SK-N-SH (cell line): ENCODE results near the gene SCN7A. TPM values are rescaled to one million over a fixed set of nuclear protein-coding genes. Genes with fewer than 3 reads are reported as not detected.
"Not testable (repeated sequence)": the region's sequence is repeated elsewhere in the genome, so short reads cannot be mapped to it uniquely, and the experiment has no call there.

Source experiments
- CTCF ChIA-PET: fragments of 300-600, 350-600 bp; formaldehyde crosslinking; extraction: SDS; loops from one replicate; lab custom pipeline; 2021; lab: Yijun Ruan, JAX
- POLR2A ChIA-PET: fragments of 350-600 bp; sonication (Branson Sonifier 250); formaldehyde crosslinking; extraction: SDS; loops from one replicate; lab custom pipeline; 2020; ENCODE audit warnings: antibody characterized with exemption, inconsistent platforms; lab: Yijun Ruan, JAX
- DNase-seq: peaks from one replicate; pipeline ENCODE4 v3.0.0; 2012
- H2AFZ ChIP-seq: fragments of 200-600 bp; sonication (generic); 2 replicates; pipeline ENCODE4 v1.8.1; 2016; ENCODE audit warnings: antibody characterized with exemption, mild to moderate bottlenecking, low read depth
- H3F3A ChIP-seq: fragments of 200-600 bp; sonication (generic); replicated peaks from 2 replicates; pipeline ENCODE3; 2016; ENCODE audit warnings: antibody characterized with exemption, mild to moderate bottlenecking; ENCODE audit not compliant: insufficient read depth
- H3K27ac ChIP-seq, 2 experiments: fragments of 200-500 bp in 1 of 2; fragments of 200-600 bp in 1 of 2; sonication (Bioruptor generic) in 1 of 2; sonication (generic), shearing (Covaris generic) in 1 of 2; 2 replicates each; pipeline versions ENCODE4 v1.5.1 to v1.6.1; 2014 to 2016; ENCODE audit warnings: low read depth in 2 of 2, inconsistent platforms in 1 of 2, low read length in 1 of 2, mild to moderate bottlenecking in 1 of 2, mixed read lengths in 1 of 2
- H3K27me3 ChIP-seq: fragments of 200-600 bp; sonication (generic), shearing (Covaris generic); 2 replicates; pipeline ENCODE4 v1.6.1; 2016; ENCODE audit warnings: mixed run types; ENCODE audit not compliant: insufficient read depth
- H3K36me3 ChIP-seq, 2 experiments: fragments of 200-500 bp in 1 of 2; fragments of 200-600 bp in 1 of 2; sonication (Bioruptor generic) in 1 of 2; sonication (generic) in 1 of 2; replicated peaks in 1 of 2; 2 replicates each; pipeline versions ENCODE3 to v1.5.1; 2014 to 2016; ENCODE audit warnings: low read length in 1 of 2, mild to moderate bottlenecking in 1 of 2; ENCODE audit not compliant: insufficient read depth in 2 of 2, control insufficient read depth in 1 of 2
- H3K4me1 ChIP-seq, 2 experiments: fragments of 200-500 bp in 1 of 2; fragments of 200-600 bp in 1 of 2; sonication (Bioruptor generic) in 1 of 2; sonication (generic), shearing (Covaris generic) in 1 of 2; 2 replicates each; pipeline versions ENCODE4 v1.5.1 to v1.6.1; 2014 to 2016; ENCODE audit warnings: low read depth in 1 of 2, low read length in 1 of 2, mixed run types in 1 of 2; ENCODE audit not compliant: insufficient read depth in 2 of 2, control insufficient read depth in 1 of 2
- H3K4me2 ChIP-seq: fragments of 200-600 bp; sonication (generic), shearing (Covaris generic); 2 replicates; pipeline ENCODE4 v1.6.1; 2017; ENCODE audit warnings: mixed run types
- H3K4me3 ChIP-seq, 2 experiments: fragments of 200-500 bp in 1 of 2; fragments of 200-600 bp in 1 of 2; sonication (Bioruptor generic) in 1 of 2; sonication (generic), shearing (Covaris generic) in 1 of 2; 2 replicates each; pipeline versions ENCODE4 v1.5.1 to v1.8.1; 2014 to 2016; ENCODE audit warnings: low read depth in 2 of 2, inconsistent platforms in 1 of 2, low read length in 1 of 2, mild to moderate bottlenecking in 1 of 2, mixed read lengths in 1 of 2, moderate library complexity in 1 of 2
- H3K79me2 ChIP-seq: fragments of 200-600 bp; sonication (generic); 2 replicates; pipeline ENCODE4 v1.8.1; 2017; ENCODE audit warnings: mild to moderate bottlenecking; ENCODE audit not compliant: insufficient read depth
- H3K9ac ChIP-seq: fragments of 200-600 bp; sonication (generic); 2 replicates; pipeline ENCODE4 v1.6.1; 2017; ENCODE audit warnings: mixed run types
- H3K9me2 ChIP-seq: fragments of 200-600 bp; sonication (generic); 2 replicates; pipeline ENCODE4 v1.6.1; 2017; ENCODE audit warnings: mixed run types
- H3K9me3 ChIP-seq: fragments of 200-600 bp; sonication (generic); 2 replicates; pipeline ENCODE4 v1.6.1; 2017; ENCODE audit warnings: mixed run types, mild to moderate bottlenecking, moderate library complexity
- H4K20me1 ChIP-seq: fragments of 200-600 bp; sonication (generic); 2 replicates; pipeline ENCODE4 v1.6.1; 2017; ENCODE audit warnings: mild to moderate bottlenecking, mixed run types; ENCODE audit not compliant: insufficient read depth
- CHD2 ChIP-seq: fragments of 150-350 bp; IDR thresholded peaks from 2 replicates; pipeline ENCODE4 v1.6.1; 2018; ENCODE audit warnings: low read length; ENCODE audit not compliant: partially characterized antibody
- ELF1 ChIP-seq: IDR thresholded peaks from 2 replicates; pipeline ENCODE4 v1.4.0; 2012
- FOXJ3 ChIP-seq: sonication (generic); formaldehyde crosslinking; IDR thresholded peaks from 2 replicates; pipeline ENCODE4 v1.5.1; 2020; ENCODE audit warnings: mild to moderate bottlenecking, missing genetic modification reagents
- GABPA ChIP-seq: IDR thresholded peaks from 2 replicates; pipeline ENCODE4 v1.4.0; 2012; ENCODE audit warnings: low read depth, mild to moderate bottlenecking
- GATA2 ChIP-seq: sonication (generic); formaldehyde crosslinking; IDR thresholded peaks from 2 replicates; pipeline ENCODE4 v1.5.0; 2020; ENCODE audit warnings: mild to moderate bottlenecking, missing genetic modification reagents
- JUND ChIP-seq: IDR thresholded peaks from 2 replicates; pipeline ENCODE4 v1.4.0; 2012
- NFIC ChIP-seq: IDR thresholded peaks from 2 replicates; pipeline ENCODE4 v1.4.0; 2012; ENCODE audit warnings: borderline replicate concordance
- NRF1 ChIP-seq: IDR thresholded peaks from 2 replicates; pipeline ENCODE4 v1.6.1; 2012; ENCODE audit warnings: low read depth, mild to moderate bottlenecking, low read length
- RCOR1 ChIP-seq: fragments of 150-350 bp; IDR thresholded peaks from 2 replicates; pipeline ENCODE4 v1.6.1; 2017; ENCODE audit warnings: antibody characterized with exemption, low read length
- RFX5 ChIP-seq: IDR thresholded peaks from 2 replicates; pipeline ENCODE4 v1.6.1; 2012; ENCODE audit warnings: mild to moderate bottlenecking, improper control_type of control experiment, low read length
- RXRA ChIP-seq: IDR thresholded peaks from 2 replicates; pipeline ENCODE4 v1.4.0; 2012; ENCODE audit warnings: low read depth, mild to moderate bottlenecking, borderline replicate concordance
- SIN3A ChIP-seq: IDR thresholded peaks from 2 replicates; pipeline ENCODE4 v1.6.1; 2012; ENCODE audit warnings: low read depth, mild to moderate bottlenecking, low read length, moderate library complexity, borderline replicate concordance
- TEAD4 ChIP-seq: IDR thresholded peaks from 2 replicates; pipeline ENCODE4 v1.4.0; 2012; ENCODE audit warnings: mild to moderate bottlenecking, borderline replicate concordance; ENCODE audit not compliant: insufficient read depth
- YY1 ChIP-seq: IDR thresholded peaks from 2 replicates; pipeline ENCODE4 v1.4.0; 2012; ENCODE audit warnings: low read depth, mild to moderate bottlenecking
- WGBS: methylation state at CpG from one replicate; pipeline ENCODE4 v1.1.6; 2017; ENCODE audit warnings: low lambda C conversion rate; 5-methylcytosine and 5-hydroxymethylcytosine counted together
- polyA plus RNA-seq, 3 experiments: library from polyadenylated mRNA; depleted of rRNA; stranded (reverse); fragments of >200 nt; gene quantifications; 2 replicates each; pipeline ENCODE4 v1.2.3, GENCODE V29; 2012
- TF ChIP-seq, protein P1 (sequence below): fragments of 150-350 bp; IDR thresholded peaks from 2 replicates; pipeline ENCODE4 v1.6.1; 2017; ENCODE audit warnings: antibody characterized with exemption, low read length, low read depth, borderline replicate concordance
- TF ChIP-seq, protein P2 (sequence below): IDR thresholded peaks from 2 replicates; pipeline ENCODE4 v1.6.1; 2012; ENCODE audit warnings: mild to moderate bottlenecking, low read depth, low read length, moderate library complexity
- TF ChIP-seq, protein P3 (sequence below): fragments of 200-600 bp; sonication (generic); IDR thresholded peaks from 2 replicates; pipeline ENCODE4 v1.6.1; 2017; ENCODE audit warnings: antibody characterized with exemption, mild to moderate bottlenecking, moderate library complexity
- TF ChIP-seq, protein P4 (sequence below): IDR thresholded peaks from 2 replicates; pipeline ENCODE4 v1.4.0; 2012; ENCODE audit warnings: low read depth, borderline replicate concordance

The SCN7A gene
- polyA plus RNA-seq, 1 of the 3 experiments (the other 2 are of a cell fraction) = 0.02 TPM

DNA sequence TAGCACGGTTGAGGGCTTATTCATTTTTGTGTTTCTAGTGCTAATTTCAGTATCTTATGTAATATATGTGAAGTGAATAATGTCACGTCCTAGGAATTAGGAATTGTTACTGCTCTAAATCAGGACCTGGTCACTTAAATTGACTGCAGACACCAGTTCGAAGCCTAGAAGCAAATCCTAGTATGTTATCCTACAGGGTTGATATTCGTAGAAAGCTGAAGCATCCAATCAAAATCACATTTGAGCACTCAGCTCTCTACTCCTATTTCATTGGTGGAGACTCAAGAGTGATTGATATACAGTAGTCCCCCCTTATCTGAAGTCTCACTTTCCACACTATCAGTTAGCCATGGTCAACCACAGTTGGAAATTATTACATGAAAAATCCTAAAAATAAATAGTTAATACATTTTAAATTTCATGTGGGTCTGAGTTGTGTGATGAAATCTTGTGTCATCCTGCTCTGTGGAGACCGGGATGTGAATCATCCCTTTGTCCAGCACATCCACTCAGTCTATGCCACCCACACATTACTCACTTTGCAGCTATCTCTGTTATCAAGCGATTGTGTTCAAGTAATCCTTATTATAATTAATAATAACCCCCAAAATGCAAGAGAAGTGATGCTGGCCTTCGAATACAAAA, 83.1 kb downstream of the SCN7A start (continued):
- TF ChIP-seq, protein P1, sequence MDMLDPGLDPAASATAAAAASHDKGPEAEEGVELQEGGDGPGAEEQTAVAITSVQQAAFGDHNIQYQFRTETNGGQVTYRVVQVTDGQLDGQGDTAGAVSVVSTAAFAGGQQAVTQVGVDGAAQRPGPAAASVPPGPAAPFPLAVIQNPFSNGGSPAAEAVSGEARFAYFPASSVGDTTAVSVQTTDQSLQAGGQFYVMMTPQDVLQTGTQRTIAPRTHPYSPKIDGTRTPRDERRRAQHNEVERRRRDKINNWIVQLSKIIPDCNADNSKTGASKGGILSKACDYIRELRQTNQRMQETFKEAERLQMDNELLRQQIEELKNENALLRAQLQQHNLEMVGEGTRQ = no peak
- TF ChIP-seq NRF1 = no peak
- no peak for TF ChIP-seq RCOR1
- TF ChIP-seq SIN3A = no peak
- TF ChIP-seq, protein P2, sequence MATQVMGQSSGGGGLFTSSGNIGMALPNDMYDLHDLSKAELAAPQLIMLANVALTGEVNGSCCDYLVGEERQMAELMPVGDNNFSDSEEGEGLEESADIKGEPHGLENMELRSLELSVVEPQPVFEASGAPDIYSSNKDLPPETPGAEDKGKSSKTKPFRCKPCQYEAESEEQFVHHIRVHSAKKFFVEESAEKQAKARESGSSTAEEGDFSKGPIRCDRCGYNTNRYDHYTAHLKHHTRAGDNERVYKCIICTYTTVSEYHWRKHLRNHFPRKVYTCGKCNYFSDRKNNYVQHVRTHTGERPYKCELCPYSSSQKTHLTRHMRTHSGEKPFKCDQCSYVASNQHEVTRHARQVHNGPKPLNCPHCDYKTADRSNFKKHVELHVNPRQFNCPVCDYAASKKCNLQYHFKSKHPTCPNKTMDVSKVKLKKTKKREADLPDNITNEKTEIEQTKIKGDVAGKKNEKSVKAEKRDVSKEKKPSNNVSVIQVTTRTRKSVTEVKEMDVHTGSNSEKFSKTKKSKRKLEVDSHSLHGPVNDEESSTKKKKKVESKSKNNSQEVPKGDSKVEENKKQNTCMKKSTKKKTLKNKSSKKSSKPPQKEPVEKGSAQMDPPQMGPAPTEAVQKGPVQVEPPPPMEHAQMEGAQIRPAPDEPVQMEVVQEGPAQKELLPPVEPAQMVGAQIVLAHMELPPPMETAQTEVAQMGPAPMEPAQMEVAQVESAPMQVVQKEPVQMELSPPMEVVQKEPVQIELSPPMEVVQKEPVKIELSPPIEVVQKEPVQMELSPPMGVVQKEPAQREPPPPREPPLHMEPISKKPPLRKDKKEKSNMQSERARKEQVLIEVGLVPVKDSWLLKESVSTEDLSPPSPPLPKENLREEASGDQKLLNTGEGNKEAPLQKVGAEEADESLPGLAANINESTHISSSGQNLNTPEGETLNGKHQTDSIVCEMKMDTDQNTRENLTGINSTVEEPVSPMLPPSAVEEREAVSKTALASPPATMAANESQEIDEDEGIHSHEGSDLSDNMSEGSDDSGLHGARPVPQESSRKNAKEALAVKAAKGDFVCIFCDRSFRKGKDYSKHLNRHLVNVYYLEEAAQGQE = no peak
- TF ChIP-seq ELF1 = no peak
- TF ChIP-seq NFIC = no peak

DNA sequence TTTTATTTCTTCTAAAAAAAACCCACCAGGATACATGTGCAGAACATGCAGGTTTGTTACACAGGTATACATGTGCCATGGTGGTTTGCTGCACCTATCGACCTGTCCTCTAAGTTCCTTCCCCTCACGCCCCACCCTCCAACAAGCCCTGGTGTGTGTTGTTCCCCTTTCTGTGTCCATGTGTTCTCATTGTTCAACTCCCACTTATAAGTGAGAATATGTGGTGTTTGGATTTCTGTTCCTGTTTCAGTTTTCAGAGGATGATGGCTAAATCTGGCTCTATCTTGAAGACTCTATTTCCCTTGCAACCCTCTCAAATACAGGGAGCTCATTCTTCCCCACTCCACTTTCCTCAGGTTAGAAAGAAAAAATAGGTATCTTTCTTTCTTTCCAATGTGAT, 86.3 kb downstream of the SCN7A start:
- H3K9me2 ChIP-seq, DNase-seq, H3K9ac ChIP-seq, H3K27ac ChIP-seq, H4K20me1 ChIP-seq, POLR2A ChIA-PET, H3K79me2 ChIP-seq, H3K4me2 ChIP-seq, H3K4me3 ChIP-seq, H3K36me3 ChIP-seq, CTCF ChIA-PET, H3K27me3 ChIP-seq, H3K9me3 ChIP-seq, H2AFZ ChIP-seq: not testable (repeated sequence)
- 91% methylated on average over 2 of the region's 2 CpGs for WGBS
- peaks cover 28% of the 10 kb centered on the region for H3F3A ChIP-seq
- peaks cover 2 to 20% of the 10 kb centered on the region in 2 experiments; a peak in 3 of 4 replicates for H3K4me1 ChIP-seq

DNA sequence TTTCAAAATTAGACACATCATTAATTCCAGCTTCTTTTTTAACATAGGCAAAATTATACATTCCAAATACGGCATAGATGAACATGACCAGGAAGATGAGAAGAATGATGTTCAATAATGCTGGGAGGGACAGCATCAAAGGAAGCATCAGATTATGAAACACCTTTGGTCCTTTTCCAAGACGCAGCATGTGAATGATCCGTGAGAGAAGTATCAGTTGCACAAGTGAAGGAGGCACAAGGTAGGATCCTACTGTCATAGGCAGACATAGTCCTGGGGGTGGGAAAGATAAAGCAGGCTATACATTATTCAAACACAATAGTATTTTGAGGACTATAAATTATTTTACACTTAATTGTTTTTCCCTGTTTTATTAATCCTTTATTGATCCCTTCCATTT, 87.7 kb downstream of the SCN7A start:
- peaks cover 0 to 7% of the 10 kb centered on the region in 2 experiments; a peak in 3 of 4 replicates for H3K4me1 ChIP-seq
- H3K9me2 ChIP-seq = no peaks in the 10 kb centered on the region
- no peak for DNase-seq
- no peak overlapping the region for H2AFZ ChIP-seq
- no peaks in the 10 kb centered on the region for H3K27me3 ChIP-seq
- POLR2A ChIA-PET = no interaction called here
- H3K36me3 ChIP-seq = no peaks in the 10 kb centered on the region
- H4K20me1 ChIP-seq = no peaks in the 10 kb centered on the region
- no peak overlapping the region for H3K27ac ChIP-seq
- no peaks in the 10 kb centered on the region for H3K9me3 ChIP-seq
- CTCF ChIA-PET = interaction anchor here (1.4 to 2.2 kb wide), 4 partner anchors 13 to 226 kb away, joined by 3 to 8 read pairs (median 5); no protein-coding TSS in a partner anchor
- no peaks in the 10 kb centered on the region for H3K79me2 ChIP-seq
- WGBS = 94% methylated on average over 3 of the region's 3 CpGs
- H3F3A ChIP-seq = peaks cover 15% of the 10 kb centered on the region
- H3K4me2 ChIP-seq = no peak overlapping the region
- H3K9ac ChIP-seq = no peak overlapping the region
- no peak overlapping the region for H3K4me3 ChIP-seq
- TF ChIP-seq GATA2 (CRISPR knock-in tag) (no peak), FOXJ3 (no peak), ELF1 (no peak), TEAD4 (no peak), CHD2 (no peak), NFIC (no peak), RFX5 (no peak), YY1 (no peak), NRF1 (no peak), RXRA (no peak), JUND (no peak), RCOR1 (no peak), GABPA (no peak)
- TF ChIP-seq, protein P3, sequence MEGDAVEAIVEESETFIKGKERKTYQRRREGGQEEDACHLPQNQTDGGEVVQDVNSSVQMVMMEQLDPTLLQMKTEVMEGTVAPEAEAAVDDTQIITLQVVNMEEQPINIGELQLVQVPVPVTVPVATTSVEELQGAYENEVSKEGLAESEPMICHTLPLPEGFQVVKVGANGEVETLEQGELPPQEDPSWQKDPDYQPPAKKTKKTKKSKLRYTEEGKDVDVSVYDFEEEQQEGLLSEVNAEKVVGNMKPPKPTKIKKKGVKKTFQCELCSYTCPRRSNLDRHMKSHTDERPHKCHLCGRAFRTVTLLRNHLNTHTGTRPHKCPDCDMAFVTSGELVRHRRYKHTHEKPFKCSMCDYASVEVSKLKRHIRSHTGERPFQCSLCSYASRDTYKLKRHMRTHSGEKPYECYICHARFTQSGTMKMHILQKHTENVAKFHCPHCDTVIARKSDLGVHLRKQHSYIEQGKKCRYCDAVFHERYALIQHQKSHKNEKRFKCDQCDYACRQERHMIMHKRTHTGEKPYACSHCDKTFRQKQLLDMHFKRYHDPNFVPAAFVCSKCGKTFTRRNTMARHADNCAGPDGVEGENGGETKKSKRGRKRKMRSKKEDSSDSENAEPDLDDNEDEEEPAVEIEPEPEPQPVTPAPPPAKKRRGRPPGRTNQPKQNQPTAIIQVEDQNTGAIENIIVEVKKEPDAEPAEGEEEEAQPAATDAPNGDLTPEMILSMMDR = no peak
- TF ChIP-seq, protein P4, sequence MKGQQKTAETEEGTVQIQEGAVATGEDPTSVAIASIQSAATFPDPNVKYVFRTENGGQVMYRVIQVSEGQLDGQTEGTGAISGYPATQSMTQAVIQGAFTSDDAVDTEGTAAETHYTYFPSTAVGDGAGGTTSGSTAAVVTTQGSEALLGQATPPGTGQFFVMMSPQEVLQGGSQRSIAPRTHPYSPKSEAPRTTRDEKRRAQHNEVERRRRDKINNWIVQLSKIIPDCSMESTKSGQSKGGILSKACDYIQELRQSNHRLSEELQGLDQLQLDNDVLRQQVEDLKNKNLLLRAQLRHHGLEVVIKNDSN = no peak
